GM19324 (cell line): ENCODE measurements around the gene CPEB3.
"Not testable (repeated sequence)": the region's sequence is repeated elsewhere in the genome, so short reads cannot be mapped to it uniquely, and the experiment has no call there.

Experiments used
- ATAC-seq: cut with Tn5 transposase; IDR thresholded peaks from one replicate; pipeline ENCODE4 v1.9.1; 2021; ENCODE audit warnings: mild to moderate bottlenecking, moderate library complexity; ENCODE audit not compliant: unreplicated experiment, low FRiP score

CPEB3 gene

GRCh38 chr10:92290837-92291615 lies at the start of gene CPEB3, which contains the start of gene MARCHF5:
Gene CPEB3 (minus strand): TSS chr10:92291078. CDS start chr10:92240350, 50,728 bp downstream.
Gene MARCHF5 (plus strand): TSS chr10:92291167. CDS start chr10:92291495, 328 bp downstream.
- ATAC-seq, result peak; percentile 98

GRCh38 chr10:92329927-92330326 lies 39.0 kb upstream of the CPEB3 start:
- ATAC-seq, result not testable (repeated sequence)

- ATAC-seq, result no peak
Measured at GRCh38 chr10:92328993-92329392, 38.1 kb upstream of the CPEB3 start.

DNA sequence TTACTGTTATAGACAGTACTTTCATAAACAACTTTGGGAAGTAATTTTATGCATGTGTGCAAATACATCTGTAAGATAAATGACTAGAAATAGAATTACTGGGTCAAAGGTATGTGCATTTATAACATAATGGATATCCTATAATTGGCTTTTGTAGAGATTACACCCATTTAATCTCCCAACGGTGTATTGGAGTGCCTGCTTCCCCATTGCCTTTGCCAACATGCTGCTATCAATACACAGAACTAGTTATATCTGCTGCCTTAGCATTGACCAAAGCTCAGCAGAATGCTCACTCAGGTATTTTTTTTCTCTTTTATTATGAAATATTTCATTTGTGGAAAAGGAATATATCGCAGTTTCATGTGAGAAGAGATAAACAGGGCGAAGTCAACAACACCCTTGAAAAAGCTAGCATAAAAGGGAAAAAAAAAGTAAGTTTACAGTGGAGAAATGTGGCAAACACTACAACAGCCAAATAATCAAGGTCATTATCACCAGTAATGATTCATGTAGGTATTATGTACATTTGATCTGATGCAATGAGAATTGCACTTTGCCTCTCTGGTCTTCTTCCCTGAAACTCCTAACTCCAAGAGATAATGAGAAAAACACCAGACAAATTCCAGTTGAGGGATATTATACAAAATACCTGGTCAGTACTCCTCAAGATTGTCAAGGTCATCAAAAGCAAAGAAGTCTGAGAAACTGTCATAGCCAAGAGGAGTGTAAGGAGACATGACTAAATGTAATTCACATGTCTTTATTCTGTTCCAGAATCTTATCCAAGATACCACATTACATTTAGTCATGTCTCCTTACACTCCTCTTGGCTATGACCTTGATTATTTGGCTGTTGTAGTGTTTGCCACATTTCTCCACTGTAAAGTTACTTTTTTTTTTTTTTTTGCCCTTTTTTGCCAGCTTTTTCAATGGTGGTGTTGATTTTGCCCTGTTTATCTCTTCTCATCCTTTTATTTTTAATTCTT lies 36.9 kb upstream of the CPEB3 start:
- no peak for ATAC-seq

- ATAC-seq, result no peak
Measured at GRCh38 chr10:92323079-92323478, 32.2 kb upstream of the CPEB3 start.

DNA sequence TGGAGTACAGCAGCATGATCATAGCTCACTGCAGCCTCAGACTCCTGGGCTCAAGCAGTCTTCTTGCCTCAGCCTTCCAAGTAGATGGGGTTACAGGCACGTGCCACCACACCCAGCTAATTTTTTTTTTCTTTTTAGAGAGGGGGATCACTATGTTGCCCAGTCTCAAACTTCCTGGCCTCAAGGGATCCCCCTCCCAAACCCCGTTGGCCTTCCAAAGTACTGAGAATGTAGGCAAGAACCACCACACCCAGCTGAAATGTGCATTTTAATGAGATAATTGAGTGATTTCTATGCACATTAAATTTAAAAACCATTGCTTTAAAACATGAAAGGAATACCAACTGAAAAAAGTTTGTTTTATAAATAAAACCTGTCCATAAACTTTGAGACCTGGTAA lies 25.7 kb upstream of the CPEB3 start:
- ATAC-seq, result no peak

- ATAC-seq, result no peak
Measured at GRCh38 chr10:92313750-92314149, 22.9 kb upstream of the CPEB3 start.

DNA sequence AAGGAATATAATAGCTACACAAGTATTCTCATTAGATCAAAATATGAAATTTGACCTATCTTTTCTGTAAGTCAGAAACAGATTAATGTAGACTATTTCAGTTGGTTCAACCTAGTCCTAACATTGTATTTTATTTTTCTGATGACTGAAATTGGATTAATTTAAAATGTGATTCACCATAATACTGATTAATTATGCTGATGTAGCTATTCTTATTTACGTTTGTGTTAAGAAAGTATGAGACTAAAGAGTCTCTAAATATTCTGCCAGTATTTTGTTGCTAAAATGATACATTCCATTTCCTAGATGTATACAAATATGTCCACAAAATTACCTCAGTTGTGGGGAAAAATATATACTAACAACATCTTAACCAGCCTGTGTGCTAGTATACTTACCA lies 18.4 kb upstream of the CPEB3 start:
- ATAC-seq, result no peak

DNA sequence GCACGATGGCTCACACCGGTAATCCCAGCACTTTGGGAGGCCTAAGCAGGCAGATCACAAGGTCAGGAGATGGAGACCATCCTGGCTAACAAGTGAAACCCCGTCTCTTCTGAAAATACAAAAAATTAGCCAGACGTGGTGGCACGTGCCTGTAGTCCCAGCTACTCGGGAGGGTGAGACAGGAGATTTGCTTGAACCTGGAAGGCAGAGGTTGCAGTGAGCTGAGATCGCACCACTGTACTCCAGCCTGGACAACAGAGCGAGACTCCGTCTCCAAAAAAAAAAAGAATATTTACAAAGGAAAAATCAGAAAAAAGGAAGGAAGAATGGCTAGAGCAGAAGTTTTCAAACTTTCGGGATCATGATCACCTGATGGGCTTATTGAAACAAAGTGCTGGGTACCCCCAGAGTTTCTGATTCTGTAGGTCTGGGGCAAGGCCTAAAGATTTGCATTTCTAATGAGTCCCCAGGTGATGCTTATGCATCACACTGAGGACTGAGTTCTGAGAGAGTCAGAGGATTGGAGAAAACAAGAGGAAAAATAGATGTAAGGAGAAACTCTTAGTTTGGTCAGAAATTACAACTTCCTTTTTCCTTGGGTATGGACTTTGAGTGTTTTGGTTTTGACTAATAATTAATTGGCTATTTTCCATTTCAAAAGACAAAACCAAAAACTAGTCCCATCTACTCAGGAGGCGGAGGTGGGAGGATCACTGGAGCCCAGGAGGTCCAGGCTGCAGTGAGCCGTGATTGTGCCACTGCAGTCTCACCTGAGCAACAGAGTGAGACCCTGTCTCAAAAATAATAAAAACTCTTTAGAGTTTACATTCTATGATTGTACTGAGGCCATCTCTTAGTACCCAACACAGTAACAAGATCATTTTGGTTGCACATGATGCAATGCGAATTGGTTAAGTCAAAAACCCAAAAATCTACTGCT lies 14.5 kb upstream of the CPEB3 start:
- ATAC-seq, result no peak

DNA sequence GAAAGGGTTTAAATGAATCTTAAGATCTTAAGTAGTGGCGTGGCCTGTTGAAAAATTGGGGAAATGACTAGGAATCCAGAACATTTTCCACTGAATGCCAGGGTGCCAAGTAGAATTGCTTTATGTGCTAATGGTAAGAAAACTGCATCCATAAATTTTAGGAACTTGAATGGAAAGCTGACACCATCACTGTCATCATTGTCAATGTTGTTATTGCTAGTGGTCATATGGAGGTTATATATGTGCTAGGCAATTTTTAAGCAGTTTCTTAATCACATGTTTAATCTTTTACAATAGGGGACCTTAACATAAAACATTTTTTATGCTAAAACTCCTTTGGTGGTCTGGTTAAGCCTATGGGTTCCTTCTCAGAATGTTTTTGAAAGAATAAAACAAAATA lies 13.2 kb upstream of the CPEB3 start:
- ATAC-seq, result no peak

- no peak for ATAC-seq
Measured at GRCh38 chr10:92303096-92303495, 12.2 kb upstream of the CPEB3 start.

GRCh38 chr10:92298487-92298886 lies 7.6 kb upstream of the CPEB3 start:
- no peak for ATAC-seq

GRCh38 chr10:92291921-92292845 lies 1.3 kb upstream of the CPEB3 start:
- ATAC-seq, result no peak

DNA sequence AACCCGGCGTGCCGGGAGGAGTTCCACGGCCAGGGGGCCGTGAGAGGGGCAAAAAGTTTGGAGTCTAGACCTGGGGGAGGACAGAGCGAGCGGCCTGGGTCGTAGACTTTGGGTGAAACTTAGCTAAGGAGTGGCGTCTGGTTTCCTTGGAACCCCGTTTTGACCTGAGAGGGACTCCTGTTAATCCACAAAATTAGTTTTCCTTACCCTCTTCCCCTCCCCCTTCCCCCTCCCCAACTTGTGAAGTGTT lies 663 bp upstream of the CPEB3 start:
- no peak for ATAC-seq

GRCh38 chr10:92290076-92290836 lies 622 bp downstream of the CPEB3 start:
- ATAC-seq, result peak; percentile 20

DNA sequence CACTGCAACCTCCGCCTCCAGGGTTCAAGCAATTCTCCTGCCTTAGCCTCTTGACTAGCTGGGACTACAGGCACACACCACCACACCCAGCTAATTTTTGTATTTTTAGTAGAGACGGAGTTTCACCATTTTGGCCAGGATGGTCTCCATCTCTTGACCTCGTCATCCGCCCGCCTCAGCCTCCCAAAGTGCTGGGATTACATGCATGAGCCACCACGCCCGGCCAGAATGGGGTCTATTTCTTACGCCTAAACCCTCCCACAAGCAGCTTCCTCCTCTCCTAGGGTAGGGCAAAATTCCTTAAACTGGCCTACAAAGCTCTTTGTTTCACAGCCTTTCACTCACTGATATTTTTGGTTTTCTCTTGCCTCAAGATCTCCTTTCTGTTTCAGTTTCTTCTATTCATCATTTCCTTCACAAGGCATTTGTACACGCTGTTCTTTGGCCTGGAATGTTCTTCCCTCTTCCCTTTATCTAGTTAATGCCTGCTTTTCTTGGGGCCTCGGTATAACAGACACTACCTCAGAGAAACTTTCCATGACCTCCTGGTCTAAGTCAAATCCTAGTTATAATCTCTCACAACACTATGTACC lies 6.7 kb downstream of the CPEB3 start:
- ATAC-seq, result no peak

- no peak for ATAC-seq
Measured at GRCh38 chr10:92278996-92279696, 11.7 kb downstream of the CPEB3 start.

DNA sequence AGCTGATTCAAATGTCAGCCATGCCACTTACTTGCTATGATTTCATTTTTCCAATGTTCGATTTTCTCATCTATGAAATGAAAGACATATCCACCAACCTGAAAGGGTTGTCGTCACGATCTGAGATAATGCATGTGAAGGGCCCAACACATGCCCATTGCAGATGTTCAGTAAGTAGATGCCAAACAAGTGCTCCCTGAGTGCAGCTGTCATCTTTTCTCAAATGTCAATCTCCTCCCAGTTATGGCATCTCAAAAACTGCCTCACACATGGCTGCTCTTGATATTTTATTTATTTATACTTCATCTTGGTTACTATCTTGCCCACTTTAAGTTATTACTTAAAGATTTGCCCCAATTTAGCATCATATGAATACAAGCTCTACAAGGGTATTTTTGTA lies 16.8 kb downstream of the CPEB3 start:
- ATAC-seq, result no peak
